GM23338 (cell line): Measurements from ENCODE around the gene DST.

ENCODE experiments used
- CREB1 ChIP-seq: fragments of 250-450 bp; sonication (Bioruptor Pico); IDR thresholded peaks from 2 replicates; pipeline ENCODE4 v1.5.0; 2020; ENCODE audit warnings: low read depth, mild to moderate bottlenecking, moderate library complexity
- CTCF ChIP-seq, 2 experiments: fragments of 200-600 bp in 1 of 2; sonication (generic) in 1 of 2; conservative IDR thresholded peaks; 2 replicates each; pipeline versions ENCODE4 v1.5.1 to v1.6.1; 2016 to 2017; ENCODE audit warnings: antibody characterized with exemption in 2 of 2, low read depth in 2 of 2, mild to moderate bottlenecking in 2 of 2, moderate library complexity in 1 of 2
- ETS1 ChIP-seq: IDR thresholded peaks from 2 replicates; pipeline ENCODE4 v1.6.1; 2016; ENCODE audit warnings: antibody characterized with exemption
- EZH2 ChIP-seq: fragments of 200-600 bp; sonication (generic); IDR thresholded peaks from one replicate; pipeline ENCODE4 v1.8.0; 2017; ENCODE audit warnings: antibody characterized with exemption, mild to moderate bottlenecking, low read depth; ENCODE audit not compliant: unreplicated experiment
- EZH2phosphoT487 ChIP-seq: fragments of 200-600 bp; sonication (generic); IDR thresholded peaks from one replicate; pipeline ENCODE4 v1.8.1; 2018; ENCODE audit warnings: antibody characterized with exemption; ENCODE audit not compliant: unreplicated experiment
- JUNB ChIP-seq: IDR thresholded peaks from one replicate; pipeline ENCODE4 v1.6.1; 2016; ENCODE audit warnings: antibody characterized with exemption; ENCODE audit not compliant: unreplicated experiment
- POLR2AphosphoS5 ChIP-seq: IDR thresholded peaks from 2 replicates; pipeline ENCODE4 v1.6.1; 2016; ENCODE audit warnings: antibody characterized with exemption, low read depth
- REST ChIP-seq: IDR thresholded peaks from one replicate; pipeline ENCODE4 v1.6.1; 2018; ENCODE audit warnings: antibody characterized with exemption; ENCODE audit not compliant: unreplicated experiment
- ZNF331 ChIP-seq: fragments of 250-450 bp; sonication (Bioruptor Pico); IDR thresholded peaks from 2 replicates; pipeline ENCODE4 v1.5.0; 2020; ENCODE audit warnings: low read depth, mild to moderate bottlenecking, moderate library complexity

- no peak for TF ChIP-seq CTCF (conservative IDR thresholded peaks at IDR 0.05; ENCODE audit: low read depth in 2 of 2)
- no peak for TF ChIP-seq POLR2AphosphoS5
- TF ChIP-seq EZH2phosphoT487: no peak
- TF ChIP-seq EZH2: no peak
- TF ChIP-seq JUNB: no peak
- no peak for TF ChIP-seq REST
- TF ChIP-seq CREB1: no peak
- TF ChIP-seq ETS1: no peak
- TF ChIP-seq ZNF331: no peak
Observed at GRCh38 chr6:56655249-56655648, 12.6 kb upstream of the DST start.
